Smooth muscle cell (in vitro differentiated cells): ENCODE data around the gene SASS6. TPM values are rescaled to one million over a fixed set of nuclear protein-coding genes. Genes with fewer than 3 reads are reported as not detected.

ENCODE experiments used
- DNase-seq: peaks from one replicate; lab custom pipeline; 2025; ENCODE audit not compliant: unreplicated experiment; lab: John Stamatoyannopoulos, UW
- H2AFZ ChIP-seq: fragments of 200-600 bp; sonication (generic); 2 replicates; pipeline ENCODE4 v1.6.0; 2016; ENCODE audit warnings: antibody characterized with exemption, low read depth, mild to moderate bottlenecking
- H3F3A ChIP-seq: fragments of 200-600 bp; sonication (generic); 2 replicates; pipeline ENCODE4 v1.6.0; 2017; ENCODE audit warnings: antibody characterized with exemption, low read depth
- H3K27ac ChIP-seq: fragments of 200-600 bp; sonication (generic); 2 replicates; pipeline ENCODE4 v1.5.1; 2016; ENCODE audit warnings: low read depth, mild to moderate bottlenecking
- H3K27me3 ChIP-seq: fragments of 200-600 bp; sonication (generic); 2 replicates; pipeline ENCODE4 v1.6.1; 2016; ENCODE audit warnings: low read depth, mild to moderate bottlenecking
- H3K36me3 ChIP-seq: fragments of 200-600 bp; sonication (generic); 2 replicates; pipeline ENCODE4 v1.5.1; 2016; ENCODE audit warnings: low read depth
- H3K4me1 ChIP-seq: fragments of 200-600 bp; sonication (generic); 2 replicates; pipeline ENCODE4 v1.5.1; 2016; ENCODE audit warnings: low read depth
- H3K4me2 ChIP-seq: fragments of 200-600 bp; sonication (generic); 2 replicates; pipeline ENCODE4 v1.6.0; 2016; ENCODE audit warnings: mild to moderate bottlenecking
- H3K4me3 ChIP-seq: fragments of 200-600 bp; sonication (generic); 2 replicates; pipeline ENCODE4 v1.5.1; 2016; ENCODE audit warnings: mild to moderate bottlenecking
- H3K79me2 ChIP-seq: fragments of 200-600 bp; sonication (generic); 2 replicates; pipeline ENCODE4 v1.6.0; 2016; ENCODE audit warnings: low read depth, mild to moderate bottlenecking
- H3K9ac ChIP-seq: fragments of 200-600 bp; sonication (generic); 2 replicates; pipeline ENCODE4 v1.6.0; 2016; ENCODE audit warnings: low read depth
- H3K9me3 ChIP-seq: fragments of 200-600 bp; sonication (generic); replicated peaks from 2 replicates; pipeline ENCODE4 v1.5.1; 2016; ENCODE audit warnings: low read depth
- H4K20me1 ChIP-seq: fragments of 200-600 bp; sonication (generic); 2 replicates; pipeline ENCODE4 v1.6.0; 2016; ENCODE audit warnings: low read depth
- CTCF ChIP-seq: fragments of 200-600 bp; sonication (generic); IDR thresholded peaks from 2 replicates; pipeline ENCODE4 v1.5.1; 2017; ENCODE audit warnings: borderline replicate concordance, mild to moderate bottlenecking, antibody characterized with exemption; ENCODE audit not compliant: insufficient read depth, poor library complexity, severe bottlenecking
- WGBS: methylation state at CpG from one replicate; pipeline ENCODE4 v1.1.7; 2016; ENCODE audit warnings: low lambda C conversion rate; 5-methylcytosine and 5-hydroxymethylcytosine counted together
- polyA plus RNA-seq: library from polyadenylated mRNA; unstranded; fragments of >200 nt; fragmentation: Nextera tagmentation; extraction: Ambion mirVana; gene quantifications from 2 replicates; pipeline ENCODE4 v1.2.1, GENCODE V29; 2016
- small RNA-seq: library from RNA; depleted of rRNA; stranded (forward); fragments of <200 nt; gene quantifications from one replicate; pipeline ENCODE3, GENCODE V24; 2014
- total RNA-seq: library from RNA; depleted of rRNA; stranded (reverse); fragments of >200 nt; gene quantifications from 2 replicates; pipeline ENCODE4 v1.2.3, GENCODE V29; 2014

SASS6 gene
- total and polyA plus RNA-seq, 2 experiments from 2014 or later = 1.9 to 6.0 TPM

GRCh38 chr1:100035214-100035613 lies 97.5 kb downstream of the SASS6 start:
- Histone ChIP-seq H3K36me3 (no peaks in the 10 kb centered on the region), H3K9ac (no peak overlapping the region), H3K27me3 (no peaks in the 10 kb centered on the region), H3K27ac (no peak overlapping the region), H3K4me3 (no peak overlapping the region), H4K20me1 (peaks cover 12% of the 10 kb centered on the region), H3K4me2 (no peak overlapping the region), H3K4me1 (peaks cover 12% of the 10 kb centered on the region), H3K9me3 (no peaks in the 10 kb centered on the region), H2AFZ (no peak overlapping the region), H3K79me2 (peaks cover 26% of the 10 kb centered on the region), H3F3A (peaks cover 6% of the 10 kb centered on the region)
- DNase-seq = no peak
- TF ChIP-seq CTCF = no peak
- 95% methylated on average over 1 of the region's 1 CpG for whole genome bisulfite sequencing

DNA sequence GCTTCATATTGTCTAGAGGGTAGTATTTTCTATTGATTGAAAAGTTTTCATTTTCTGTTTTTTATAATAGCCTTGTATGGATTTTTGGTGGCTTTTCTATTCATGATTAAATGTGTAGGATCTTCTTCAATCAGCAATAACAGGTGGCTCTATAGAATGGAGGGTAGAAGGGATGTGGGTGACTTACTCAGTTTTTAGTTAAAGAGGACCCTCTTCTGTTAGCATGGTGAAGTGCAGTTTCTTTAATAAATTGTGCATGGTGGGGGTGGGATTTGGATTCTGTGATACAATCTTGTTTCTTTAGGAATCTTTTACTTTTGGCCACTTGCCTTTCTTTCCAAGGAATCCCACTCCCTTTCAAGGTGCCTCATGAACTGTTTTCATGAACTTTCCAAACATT lies 98.3 kb downstream of the SASS6 start:
- H3F3A ChIP-seq = peaks cover 6% of the 10 kb centered on the region
- no peaks in the 10 kb centered on the region for H3K27me3 ChIP-seq
- no peaks in the 10 kb centered on the region for H3K9me3 ChIP-seq
- H3K36me3 ChIP-seq = no peaks in the 10 kb centered on the region
- no peak for DNase-seq
- H3K27ac ChIP-seq = no peak overlapping the region
- no peak for TF ChIP-seq CTCF
- H3K4me3 ChIP-seq = no peak overlapping the region
- peaks cover 19% of the 10 kb centered on the region for H3K79me2 ChIP-seq
- no peak overlapping the region for H3K9ac ChIP-seq
- H2AFZ ChIP-seq = no peak overlapping the region
- no peak overlapping the region for H3K4me2 ChIP-seq
- H4K20me1 ChIP-seq = peaks cover 6% of the 10 kb centered on the region
- H3K4me1 ChIP-seq = peaks cover 4% of the 10 kb centered on the region

Small RNA genes lying within 50 kb of the gene (small RNA-seq; reads per million reads assigned to genes)
- 0.18 reads per million for gene AC093019.1

Other genes with a start within 250 kb of the SASS6 start
- 33.5 and 38.2 TPM in 2 replicates for gene SLC35A3, start 162.9 kb downstream of the SASS6 start, total RNA-seq
- 8.2 and 10.2 TPM in 2 replicates for gene SLC35A3, start 162.9 kb downstream of the SASS6 start, polyA plus RNA-seq
- gene TRMT13, start 233 bp upstream of the SASS6 start, total RNA-seq = 15.7 and 18.5 TPM in 2 replicates
- 6.2 and 10.0 TPM in 2 replicates for gene TRMT13, start 233 bp upstream of the SASS6 start, polyA plus RNA-seq
- gene LRRC39, start 45.3 kb upstream of the SASS6 start, total RNA-seq = 0.09 and 0.13 TPM in 2 replicates
- gene LRRC39, start 45.3 kb upstream of the SASS6 start, polyA plus RNA-seq = 0.34 TPM in 1 of 2 replicates, not detected in the other
- 9.0 and 17.1 TPM in 2 replicates for gene DBT, start 116.9 kb upstream of the SASS6 start, total RNA-seq
- gene DBT, start 116.9 kb upstream of the SASS6 start, polyA plus RNA-seq = 3.8 and 4.3 TPM in 2 replicates
- gene RTCA, start 133.3 kb upstream of the SASS6 start, total RNA-seq = 62.2 and 67.5 TPM in 2 replicates
- gene RTCA, start 133.3 kb upstream of the SASS6 start, polyA plus RNA-seq = 51.7 and 53.2 TPM in 2 replicates
- 8.1 and 15.9 TPM in 2 replicates for gene CDC14A, start 219.6 kb upstream of the SASS6 start, total RNA-seq
- gene CDC14A, start 219.6 kb upstream of the SASS6 start, polyA plus RNA-seq = 2.8 and 9.1 TPM in 2 replicates